GM18526 (cell line): ENCODE measurements around the gene FIP1L1.

Source experiments
- POLR2A ChIP-seq: IDR thresholded peaks from 3 replicates; pipeline ENCODE4 v1.6.1; 2011; ENCODE audit not compliant: insufficient read length; ENCODE audit errors: extremely low read depth

Gene FIP1L1, protein sequence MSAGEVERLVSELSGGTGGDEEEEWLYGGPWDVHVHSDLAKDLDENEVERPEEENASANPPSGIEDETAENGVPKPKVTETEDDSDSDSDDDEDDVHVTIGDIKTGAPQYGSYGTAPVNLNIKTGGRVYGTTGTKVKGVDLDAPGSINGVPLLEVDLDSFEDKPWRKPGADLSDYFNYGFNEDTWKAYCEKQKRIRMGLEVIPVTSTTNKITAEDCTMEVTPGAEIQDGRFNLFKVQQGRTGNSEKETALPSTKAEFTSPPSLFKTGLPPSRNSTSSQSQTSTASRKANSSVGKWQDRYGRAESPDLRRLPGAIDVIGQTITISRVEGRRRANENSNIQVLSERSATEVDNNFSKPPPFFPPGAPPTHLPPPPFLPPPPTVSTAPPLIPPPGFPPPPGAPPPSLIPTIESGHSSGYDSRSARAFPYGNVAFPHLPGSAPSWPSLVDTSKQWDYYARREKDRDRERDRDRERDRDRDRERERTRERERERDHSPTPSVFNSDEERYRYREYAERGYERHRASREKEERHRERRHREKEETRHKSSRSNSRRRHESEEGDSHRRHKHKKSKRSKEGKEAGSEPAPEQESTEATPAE

DNA sequence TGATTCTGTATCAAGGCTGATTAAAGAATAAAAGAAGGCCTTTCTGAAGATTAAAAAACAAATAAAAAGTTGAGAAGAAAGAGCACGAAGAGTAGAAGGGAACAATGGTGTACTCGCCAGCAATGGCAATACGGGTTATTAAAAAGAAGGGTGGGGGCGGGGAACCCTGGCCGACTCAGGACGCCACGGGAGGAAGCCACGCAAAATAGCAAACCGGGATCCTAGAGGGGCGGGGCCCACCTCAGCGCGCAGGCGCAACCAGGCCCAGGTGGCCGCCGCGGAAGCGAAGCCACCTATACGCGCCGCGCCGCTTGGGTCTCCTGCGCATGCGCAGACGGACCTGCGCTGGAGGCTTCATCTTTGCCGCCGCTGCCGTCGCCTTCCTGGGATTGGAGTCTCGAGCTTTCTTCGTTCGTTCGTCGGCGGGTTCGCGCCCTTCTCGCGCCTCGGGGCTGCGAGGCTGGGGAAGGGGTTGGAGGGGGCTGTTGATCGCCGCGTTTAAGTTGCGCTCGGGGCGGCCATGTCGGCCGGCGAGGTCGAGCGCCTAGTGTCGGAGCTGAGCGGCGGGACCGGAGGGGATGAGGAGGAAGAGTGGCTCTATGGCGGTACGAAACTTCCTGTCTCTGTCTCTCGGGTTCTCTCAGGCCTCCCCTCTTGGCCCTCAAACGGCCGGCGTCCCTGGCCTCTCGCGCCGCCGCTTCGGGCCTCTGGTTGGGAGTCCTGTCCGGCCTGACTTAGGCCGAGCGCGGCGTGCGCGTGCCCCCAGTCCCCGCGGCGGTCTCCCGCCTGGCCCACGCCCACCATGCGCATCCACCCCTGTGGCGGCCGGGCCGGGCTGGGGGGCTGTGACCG is at the start of gene FIP1L1:
TSS of gene FIP1L1 (plus strand) at position 323 of the 852 bp plus-strand sequence. CDS start at position 521, 198 bp downstream.
- TF ChIP-seq POLR2A = peak; percentile 93

DNA sequence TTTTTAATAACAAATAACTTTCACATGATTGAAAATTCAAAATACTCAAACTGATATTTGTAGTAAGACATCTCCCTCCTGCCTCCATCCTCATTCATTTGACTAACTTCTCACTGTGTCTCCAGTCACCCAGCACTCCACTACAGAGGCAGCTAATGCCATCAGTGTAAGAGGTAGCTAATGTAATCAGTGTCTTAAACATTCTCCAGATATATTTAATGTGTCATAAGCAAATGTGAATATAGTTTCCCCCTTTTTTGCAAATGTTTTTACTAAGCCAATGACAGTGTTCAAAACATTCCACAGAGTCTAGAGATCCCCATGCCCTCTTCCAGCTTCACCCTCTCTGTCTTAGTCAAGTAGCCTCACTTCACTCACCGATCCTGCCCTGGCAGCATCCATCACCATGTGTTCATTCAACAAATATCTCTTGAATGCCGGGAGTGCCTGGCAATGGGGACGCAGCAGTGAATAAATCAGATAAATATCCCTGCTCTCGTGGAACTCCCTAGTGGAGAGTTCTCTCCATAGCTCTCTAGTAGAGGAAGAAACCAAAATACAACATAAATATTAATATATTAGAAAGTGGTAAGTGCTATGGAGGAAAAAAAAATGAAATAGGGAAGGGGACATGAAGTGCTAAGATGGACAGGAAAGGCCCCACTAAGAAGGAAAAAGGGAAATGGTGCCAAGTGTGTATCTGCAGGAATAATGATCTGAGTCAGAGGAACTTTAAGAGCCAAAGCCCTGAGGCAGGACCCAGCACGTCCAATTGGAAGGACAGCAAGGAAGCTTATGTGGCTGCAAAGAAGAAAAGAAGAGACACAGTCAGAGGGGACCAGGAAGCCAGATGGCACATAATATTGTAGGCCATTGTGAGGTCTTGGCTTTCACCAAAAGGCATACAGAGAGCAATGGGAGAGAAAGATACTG is 30.3 kb upstream of the FIP1L1 start:
- TF ChIP-seq POLR2A = no peak

DNA sequence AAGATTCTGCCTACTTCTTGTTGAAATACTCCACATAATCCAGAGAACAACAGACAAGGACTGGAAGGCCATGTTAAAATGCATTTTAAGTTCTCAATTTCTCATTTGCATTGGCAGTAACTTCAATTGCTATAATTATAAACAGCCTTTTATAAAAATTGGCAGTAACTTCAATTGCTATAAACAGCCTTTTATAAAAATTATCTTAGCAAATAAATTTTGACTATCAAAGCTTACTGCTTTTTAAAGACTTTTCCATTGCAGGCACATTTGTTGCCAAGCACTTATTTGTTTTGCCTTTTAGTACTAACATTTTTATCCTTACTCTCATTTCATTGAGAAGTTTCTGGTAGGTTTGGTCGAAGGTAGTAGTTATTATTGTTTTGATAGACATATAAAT is 29.4 kb upstream of the FIP1L1 start:
- no peak for TF ChIP-seq POLR2A

DNA sequence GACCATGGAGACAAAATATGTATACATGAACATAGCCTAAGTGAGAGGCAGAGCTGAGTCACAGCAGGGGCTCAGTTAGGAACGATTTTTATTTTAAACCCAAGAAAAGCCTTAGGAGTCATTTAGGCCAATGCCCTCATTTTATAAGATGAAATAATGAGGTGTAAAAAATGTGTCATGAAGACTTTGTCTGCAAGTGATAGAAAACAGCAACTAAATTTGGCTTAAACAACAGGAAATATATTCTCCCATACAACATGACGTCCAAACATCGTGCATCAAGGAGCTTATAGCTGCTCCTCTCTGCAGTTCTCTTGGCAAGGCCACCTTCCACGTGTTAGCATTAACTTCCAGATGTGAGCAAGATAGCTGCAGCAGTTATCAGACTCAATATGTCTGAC is 28.4 kb upstream of the FIP1L1 start:
- no peak for TF ChIP-seq POLR2A

DNA sequence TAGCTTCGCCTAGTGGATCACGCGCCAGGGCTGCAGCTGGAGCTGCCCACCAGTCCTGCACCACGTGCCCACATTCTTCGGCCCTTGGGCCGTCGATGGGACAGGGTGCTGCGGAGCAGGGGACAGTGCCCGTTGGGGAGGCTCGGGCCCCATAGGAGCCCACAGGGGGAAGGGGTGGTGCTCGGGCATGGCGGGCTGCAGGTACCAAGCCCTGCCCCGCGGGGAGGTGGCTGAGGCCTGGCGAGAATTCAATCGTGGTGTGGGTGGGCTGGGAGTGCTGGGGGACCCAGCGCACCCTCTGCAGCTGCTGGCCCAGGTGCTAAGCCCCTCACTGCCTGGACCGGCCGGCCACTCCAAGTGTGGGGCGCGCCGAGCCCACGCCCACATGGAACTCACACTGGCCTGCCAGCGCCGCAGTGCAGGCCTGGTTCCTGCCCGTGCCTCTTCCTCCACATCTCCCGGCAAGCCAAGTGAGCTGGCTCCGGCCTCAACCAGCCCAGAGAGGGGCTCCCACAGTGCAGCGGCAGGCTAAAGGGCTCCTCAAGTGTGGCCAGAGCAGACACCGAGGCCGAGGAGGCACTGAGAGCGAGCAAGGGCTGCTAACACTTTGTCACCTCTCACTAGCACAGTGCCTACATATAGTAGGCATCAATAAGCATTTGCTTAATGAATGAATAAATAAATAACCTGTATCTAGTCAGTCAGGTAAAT is 23.3 kb upstream of the FIP1L1 start:
- TF ChIP-seq POLR2A = no peak

DNA sequence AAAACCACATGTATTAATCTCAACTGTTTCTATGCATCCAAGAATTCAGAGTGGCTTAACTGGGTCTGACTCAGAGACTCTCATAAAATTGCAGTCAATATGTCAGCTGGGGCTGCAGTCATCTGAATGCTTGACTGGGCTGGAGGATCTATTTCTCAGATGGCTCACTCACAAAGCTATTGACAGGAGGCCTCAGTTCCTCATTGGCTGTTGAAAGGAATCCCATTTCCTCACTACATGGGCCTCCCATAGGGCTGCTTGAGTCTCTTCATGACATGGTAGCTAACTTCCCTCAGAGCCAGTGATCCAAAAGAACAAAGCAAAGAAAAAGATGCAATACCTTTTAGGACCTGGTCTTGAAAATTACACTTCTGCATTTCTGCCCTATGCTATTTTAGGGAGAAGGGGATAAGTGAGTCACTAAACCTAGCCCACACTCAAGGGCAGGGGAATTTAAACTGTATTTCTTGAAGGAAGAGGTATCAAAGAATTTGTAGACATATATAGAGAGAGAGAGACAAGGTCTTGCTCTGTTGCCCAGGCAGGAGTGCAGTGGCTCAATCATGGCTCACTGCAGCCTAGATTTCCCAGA is 21.4 kb upstream of the FIP1L1 start:
- no peak for TF ChIP-seq POLR2A

DNA sequence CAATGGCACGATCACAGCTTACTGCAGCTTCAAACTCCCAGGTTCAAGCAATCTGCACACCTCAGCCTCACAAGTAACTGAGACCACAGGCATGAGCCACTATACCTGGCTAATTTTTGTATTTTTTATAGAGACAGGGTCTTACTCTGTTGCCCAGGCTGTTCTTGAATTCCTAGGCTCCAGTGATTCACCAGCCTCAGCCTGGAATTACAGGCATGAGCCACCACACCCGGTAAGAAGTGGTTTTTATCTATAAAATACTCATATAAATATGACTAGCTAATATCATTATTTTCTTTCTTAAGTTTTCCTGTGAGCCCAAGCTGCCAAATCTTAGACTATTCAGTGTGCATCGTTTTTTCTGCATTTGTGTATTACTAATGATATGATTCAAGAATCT is 16.0 kb upstream of the FIP1L1 start:
- TF ChIP-seq POLR2A = no peak

DNA sequence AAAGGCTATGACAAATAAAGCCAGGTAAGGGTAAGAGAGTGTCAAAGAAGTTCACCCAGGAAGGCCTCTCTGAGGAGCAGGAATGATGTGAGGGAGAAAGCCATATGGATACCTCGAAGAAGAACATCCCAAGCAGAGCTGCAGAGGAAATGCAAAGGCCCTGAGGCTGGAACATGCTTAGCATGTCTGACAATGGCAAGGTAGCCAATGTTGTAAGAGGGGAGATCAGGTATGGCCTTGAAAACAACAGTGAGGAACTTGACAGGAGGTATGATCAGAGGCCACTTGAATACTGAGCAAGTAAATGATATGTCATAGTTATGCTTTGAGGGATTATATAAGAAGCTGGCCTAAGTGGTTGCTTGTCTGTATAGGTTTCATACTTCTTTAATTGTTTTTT is 15.3 kb upstream of the FIP1L1 start:
- TF ChIP-seq POLR2A = no peak

DNA sequence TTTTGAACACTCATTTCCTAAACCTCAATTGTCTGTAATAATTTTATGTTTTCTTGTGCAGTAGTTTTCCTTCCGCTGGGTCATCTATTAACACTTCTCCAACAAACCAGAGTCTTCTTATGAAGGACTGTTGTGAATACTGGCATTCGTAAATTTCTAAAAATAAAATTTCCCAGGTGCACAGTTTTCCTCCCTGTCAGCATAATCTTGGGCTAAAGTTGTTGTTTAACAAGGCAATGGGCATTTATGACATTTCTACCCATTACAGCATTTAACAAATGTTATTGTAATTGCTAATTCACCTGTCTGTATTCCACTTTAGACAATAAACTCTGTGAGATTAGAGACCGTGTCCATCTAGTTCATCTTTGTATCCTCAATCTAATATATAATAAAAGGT is 12.8 kb upstream of the FIP1L1 start:
- no peak for TF ChIP-seq POLR2A

DNA sequence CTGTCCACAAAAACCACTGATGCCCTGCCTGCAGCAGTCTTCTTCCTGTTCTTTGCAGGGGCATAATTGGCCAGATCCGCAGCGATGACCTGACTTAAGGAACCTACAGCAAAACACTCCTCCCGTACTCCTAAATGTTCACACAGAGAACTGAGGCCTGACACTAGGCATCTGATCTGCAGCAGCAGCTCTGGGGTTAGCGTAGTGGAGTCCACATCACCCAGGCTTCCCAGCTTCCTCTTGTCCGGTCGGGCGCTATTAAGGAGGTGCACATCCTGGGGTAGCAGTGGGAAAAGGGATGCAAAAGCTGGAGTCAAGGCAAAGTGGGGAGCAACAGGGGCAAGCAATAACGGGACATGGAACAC is 12.3 kb upstream of the FIP1L1 start:
- no peak for TF ChIP-seq POLR2A

DNA sequence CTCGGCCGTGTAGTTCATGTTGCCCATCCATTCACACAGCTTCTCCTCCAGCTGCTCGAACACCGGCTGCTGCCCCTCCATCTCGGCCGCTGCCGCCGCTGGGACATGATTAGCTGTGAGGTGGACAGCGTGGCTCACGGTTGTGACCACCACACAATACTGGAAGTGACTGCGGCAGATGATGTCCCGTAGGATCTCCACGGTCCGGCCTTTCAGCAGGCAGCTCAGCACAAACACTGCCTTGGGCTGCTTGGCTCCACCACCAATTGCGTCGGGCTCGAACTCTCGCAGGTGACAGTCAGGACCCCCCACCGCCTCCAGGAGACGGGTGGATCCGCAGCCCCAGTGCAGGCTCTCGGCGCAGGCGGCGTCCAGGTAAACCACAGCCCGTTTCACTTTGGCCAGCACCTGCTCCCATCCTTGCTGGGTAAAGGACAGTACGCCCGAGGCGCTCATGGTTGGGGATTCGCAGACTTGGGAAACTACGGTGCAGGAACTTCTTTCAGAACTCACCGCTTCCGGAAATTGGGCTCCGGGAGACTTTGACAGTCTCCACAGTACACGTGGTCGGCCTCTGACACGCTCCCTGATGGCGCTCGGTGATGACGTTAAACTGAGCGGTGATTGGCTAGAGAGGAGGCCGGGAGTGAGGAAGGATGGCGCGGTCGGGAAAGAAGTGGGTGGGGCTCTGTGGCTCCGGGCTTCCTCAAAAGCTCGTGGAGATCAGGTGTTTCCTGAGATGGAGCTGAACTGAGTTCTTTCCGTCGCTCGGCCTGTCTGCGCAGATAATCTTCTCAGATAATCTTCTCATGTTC is 11.7 kb upstream of the FIP1L1 start, which contains the start of gene SCFD2:
TSS of gene SCFD2 (minus strand) at position 576 of the 815 bp plus-strand sequence.
- TF ChIP-seq POLR2A = peak; percentile 69

DNA sequence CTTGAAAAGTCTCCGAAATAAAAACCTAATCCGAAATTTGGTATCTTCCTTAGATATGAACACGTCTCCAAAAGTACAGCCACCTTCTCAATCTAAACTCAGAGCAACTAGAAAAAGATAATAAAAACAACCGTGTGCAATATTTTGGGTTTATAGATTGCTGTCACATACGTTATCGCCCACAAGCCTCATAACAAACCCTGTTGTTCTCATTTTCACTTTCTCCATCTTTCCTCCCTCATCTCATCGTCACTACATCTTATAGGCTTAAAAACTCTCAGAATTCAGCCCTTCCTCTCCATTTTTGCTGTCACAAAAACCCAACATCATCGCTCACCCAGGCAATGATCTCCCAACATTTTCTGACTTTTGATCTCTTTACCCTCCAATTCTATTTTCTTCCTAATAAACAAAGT is 11.1 kb upstream of the FIP1L1 start:
- no peak for TF ChIP-seq POLR2A

DNA sequence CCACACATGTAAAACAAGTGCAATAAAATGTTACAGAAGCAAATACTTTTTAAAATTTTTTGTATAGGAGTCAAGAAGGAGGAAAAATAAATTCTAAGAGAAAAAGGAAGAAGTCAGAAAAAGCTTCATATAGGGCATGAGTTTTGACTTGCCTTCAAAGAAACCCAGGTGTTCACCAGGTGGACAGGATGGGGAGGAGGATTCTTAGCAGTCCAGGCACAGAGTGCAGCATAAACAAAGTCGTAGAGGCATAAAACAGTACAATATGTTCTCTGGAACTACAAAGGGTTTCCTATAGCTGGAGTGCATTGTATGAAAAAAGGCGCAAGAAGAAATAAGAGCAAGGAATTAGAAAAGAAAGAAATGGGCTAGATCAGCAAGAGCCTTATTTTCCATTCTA is 9.7 kb upstream of the FIP1L1 start:
- TF ChIP-seq POLR2A = no peak
